ENCODE results near the gene MST1.

Gene MST1

DNA sequence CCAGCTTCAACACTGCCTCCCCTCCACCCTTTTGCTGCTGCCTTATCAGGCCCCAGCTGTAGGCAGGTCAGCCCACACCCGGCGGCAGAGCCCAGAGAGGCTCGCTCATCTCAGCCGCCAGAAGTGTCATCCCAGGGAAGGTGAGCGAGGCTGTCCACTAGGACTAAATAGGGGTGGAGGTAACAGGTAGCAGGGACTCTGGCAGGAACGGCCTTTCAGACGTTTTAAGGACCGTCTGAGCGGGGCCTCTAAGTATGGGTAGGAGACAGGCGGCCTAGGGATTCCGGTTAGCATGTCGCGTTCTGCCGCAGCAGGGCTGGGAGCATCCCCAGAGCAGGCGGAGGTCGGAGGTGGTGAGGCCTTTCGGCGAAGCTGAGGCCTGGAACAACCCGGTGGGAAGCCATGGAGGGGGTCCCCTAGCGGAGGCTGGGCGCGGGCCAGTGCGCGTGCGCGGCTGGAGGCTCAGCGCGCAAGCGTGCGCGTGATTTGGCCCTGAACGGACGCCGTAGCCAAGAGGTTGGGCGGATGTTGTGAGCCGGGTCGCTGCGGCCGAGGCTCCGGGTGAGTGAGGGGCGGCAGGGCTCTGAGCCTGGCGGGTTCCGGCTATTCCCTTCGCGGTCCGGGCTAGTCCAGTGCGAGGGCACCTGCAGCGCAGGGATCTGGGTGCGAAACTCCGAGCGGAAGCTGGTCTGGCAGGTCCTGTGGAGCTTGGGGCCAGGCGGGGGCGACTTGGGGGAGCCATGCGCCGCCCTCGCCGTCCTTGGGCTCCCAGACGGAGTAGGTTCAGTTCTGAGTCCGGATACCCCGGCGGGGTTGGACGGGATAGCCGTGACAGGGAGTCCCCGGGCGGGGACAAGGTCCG lies at the start of gene MST1, which contains the start of gene RNF123:
MST1 (minus strand) TSS at position 429 of the 862 bp plus-strand sequence. CDS start 783 bp downstream, outside the sequence.
RNF123 (plus strand) TSS at position 512 of the 862 bp plus-strand sequence. CDS start 1,609 bp downstream, outside the sequence.
- peak; percentile 77 for DNase-seq (ENCODE audit: low read depth, low spot score)

DNA sequence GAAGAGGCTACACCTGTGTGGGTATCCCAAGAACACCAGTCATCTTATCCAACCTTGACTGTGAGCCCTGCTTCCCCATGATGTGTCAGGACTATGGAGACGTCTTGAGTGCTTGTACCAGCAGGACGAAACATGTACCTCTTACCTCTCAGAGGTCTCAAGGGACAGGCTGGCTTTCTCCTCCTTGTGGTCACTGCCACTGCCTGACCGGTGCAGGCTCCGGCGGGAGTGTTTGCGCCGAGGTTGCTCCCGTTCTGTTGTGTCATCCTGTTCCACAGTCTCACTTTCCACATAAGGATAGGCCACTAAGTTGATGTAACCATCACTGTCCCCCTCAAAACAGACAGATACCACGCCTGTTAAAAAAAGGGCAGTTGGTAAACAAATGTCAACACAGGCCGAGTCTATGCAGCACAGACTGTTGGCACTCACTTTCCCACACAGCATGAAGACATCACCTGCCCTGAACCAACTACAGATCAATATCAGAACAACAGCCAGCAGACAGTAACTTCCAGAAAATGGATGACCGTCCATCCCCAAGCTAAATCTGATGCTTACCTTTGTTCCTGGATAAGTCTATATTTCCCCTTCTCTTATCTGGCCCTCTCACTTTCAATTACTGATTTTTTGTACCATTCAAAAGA lies 48.9 kb upstream of the MST1 start:
- no peak for DNase-seq (ENCODE audit: low read depth, low spot score)

DNA sequence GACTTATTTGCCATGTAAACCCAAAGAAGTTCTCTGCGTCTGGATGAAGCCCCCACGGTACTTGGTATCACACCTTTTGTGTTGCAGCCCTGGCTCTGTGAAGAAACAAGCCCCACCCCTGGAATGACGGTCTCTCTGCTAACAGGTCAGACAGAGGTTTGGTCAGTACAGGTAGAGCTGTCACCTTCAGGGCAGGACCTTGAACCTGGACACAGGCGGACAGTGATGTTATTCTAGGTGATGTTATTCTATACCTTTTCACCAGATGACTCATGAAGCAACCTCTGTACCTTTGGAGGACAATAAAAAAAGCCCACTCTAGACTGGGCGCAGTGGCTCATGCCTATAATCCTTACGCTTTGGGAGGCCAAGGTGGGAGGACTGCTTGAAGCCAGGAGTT lies 45.5 kb upstream of the MST1 start:
- DNase-seq (ENCODE audit: low read depth, low spot score) = no peak

DNA sequence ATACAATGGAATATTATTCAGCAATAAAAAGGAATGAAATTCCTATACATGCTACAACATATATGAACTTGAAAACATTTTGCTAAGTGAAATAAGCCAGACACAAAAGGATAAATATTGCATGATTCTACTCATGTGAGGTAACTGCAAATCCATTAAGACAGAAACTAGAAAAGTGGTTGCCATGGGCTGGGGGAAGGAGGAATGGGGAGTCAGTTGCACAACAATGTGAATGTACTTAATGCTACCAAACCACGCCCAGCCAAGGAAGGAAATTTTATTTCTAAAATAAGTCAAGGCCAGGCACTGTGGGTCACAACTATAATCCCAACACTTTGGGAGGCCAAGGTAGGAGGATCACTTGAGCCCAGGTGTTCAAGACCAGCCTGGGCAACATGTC lies 44.3 kb upstream of the MST1 start:
- no peak for DNase-seq (ENCODE audit: low read depth, low spot score)

DNA sequence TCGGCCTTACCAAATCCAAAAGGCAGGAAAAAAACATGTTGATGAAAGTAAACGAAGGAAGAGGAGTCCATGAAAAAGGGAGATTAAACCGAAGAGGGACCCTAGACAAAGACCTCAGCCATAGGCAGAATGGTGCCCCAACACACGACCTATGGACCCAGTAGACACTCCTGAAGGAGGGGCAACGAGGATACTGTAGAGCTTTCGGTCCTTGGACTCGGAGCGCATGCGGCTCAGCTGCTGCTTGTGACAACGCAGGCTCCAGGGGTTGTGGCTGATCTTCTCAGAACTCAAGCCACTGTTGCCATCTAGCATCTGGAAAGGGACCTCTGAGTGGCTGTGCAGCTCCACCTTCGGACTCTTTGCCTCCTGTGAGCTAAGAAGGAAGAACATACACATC lies 43.3 kb upstream of the MST1 start:
- DNase-seq (ENCODE audit: low read depth, low spot score) = no peak

DNA sequence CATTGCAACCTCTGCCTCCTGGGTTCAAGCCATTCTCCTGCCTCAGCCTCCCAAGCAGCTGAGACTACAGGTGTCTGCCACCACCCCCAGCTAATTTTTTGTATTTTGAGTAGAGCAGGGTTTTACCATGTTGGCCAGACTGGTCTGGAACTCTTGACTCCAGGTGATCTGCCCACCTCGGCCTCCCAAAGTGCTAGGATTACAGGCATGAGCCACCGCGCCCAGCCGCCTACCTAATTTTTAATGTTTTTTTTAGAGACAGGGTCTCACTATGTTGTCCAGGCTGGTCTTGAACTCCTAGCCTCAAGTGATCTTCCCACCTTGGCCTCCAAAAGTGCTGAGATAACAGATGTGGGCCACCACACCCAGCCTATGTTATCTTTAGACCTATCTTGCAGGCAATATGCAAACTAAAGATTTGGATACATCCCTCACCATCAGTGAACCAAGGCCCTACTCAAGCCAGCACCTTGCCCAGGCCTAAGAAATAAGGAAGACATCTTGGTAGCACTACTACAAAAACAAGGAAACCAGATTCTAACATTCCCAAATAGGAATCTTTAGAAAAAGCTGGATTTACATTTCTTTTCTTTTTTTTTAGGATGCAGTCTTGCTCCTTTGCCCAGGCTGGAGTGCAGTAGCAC lies 40.8 kb upstream of the MST1 start:
- DNase-seq (ENCODE audit: low read depth, low spot score) = no peak

DNA sequence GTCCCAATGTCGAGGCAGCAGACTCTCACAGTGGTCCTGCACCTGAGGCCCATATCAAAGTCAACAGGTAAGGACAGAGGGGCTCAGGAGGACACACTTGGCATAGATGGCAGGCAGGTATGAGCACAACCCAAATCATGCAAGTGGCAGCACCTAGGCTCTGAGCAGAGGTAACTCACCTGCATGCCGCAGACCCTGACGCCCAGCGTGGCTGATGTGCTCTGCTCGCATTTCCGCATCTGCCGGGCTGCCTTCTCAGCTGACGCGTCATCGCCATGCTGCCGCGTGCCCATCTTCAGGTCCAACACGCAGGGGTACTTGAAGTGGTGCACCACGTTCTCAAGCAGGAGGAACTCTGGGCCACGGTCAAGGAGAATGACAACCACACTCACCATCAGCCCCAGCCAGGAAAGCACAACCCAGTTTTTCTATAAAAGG lies 38.7 kb upstream of the MST1 start:
- no peak for DNase-seq (ENCODE audit: low read depth, low spot score)

DNA sequence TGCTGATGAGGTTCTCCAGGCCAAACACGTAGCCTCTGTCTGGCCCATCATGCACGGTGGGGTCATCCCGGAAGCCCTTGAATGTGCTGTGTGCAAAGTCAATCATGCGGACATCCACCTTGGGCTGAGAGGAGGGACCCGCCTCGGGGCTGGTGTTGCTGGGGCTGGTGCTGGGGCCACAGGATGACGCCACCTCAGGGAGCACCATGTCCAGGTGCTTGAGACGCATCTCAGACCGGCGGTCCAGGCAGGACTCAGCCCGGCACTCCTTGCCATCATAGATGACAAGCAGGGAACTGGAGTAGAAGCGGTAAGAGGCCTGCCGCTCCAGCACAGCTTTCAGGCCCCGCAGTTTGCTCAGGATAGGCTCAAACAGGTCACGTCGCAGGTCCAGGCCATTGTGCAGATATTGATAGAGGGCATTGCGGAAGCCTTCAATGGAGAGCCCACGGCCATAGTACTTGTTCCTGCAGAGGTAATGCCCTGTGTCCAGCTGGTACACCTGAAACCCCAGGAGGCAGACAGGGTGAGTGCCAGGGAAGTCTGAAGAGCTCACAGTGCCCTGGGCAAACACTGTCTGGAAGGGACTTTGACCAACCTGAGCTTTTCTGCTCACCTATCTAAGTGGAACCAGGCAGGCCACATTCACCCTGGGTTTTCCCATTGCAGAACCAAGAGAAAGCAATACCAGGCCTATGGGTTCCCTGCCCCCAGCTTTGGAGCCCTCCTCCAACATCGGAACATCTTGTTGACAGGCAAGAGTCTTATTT lies 38.1 kb upstream of the MST1 start:
- DNase-seq (ENCODE audit: low read depth, low spot score) = no peak

DNA sequence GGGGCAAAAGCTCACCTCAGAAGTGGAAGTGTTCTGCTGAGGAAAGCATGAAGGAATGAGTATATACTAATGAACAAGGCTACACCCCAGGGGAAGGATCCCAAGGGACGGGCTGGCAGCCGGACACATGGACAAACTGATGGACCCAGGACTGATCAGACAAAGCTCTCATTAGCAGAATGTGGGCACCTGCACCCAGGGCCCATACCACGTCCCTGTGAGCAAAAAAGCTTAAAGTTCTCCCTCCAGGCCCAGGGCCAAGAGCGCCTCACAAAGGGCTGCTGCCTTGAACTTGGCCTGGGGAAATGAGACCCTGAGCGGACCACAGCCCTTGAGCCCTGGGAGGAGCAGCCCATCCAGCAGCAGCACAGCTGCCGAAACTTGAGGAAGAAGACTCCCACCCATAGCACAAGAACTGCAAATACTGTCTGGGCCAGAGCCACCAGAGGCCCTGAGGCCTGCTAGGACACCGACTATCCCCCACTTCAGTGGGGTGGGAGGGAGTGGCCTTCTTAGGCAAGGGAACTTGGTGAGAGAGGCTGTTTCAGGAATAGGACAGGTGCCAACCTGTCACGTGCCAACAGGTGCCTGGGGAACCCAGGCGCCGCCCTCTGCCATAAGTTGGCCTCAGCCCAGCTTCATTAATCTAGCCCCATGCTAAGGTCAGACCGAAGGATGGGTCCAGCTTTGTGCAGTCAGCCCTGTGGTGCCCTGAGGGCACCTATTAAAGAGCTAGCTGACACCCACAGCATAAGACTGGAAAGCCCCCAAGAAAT lies 36.8 kb upstream of the MST1 start:
- no peak for DNase-seq (ENCODE audit: low read depth, low spot score)

DNA sequence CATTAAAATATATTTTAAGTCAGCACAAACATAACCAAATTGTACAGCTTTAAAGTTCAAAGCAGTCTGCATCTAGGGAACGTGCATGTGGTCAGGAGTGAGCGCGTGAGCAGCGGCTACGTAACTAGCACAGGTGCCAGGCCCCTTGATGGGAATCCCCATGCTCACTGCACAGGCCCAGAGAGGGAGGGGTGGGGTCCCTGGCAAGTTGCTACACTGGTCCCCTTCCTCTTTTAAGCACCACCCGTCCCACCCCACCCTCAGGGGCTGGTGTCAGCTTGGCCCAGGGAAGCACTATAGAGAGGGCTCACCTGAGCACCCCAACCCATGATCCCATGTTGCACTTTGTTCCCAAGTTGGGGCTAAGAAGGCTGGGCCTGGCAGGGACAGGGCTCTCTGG lies 35.3 kb upstream of the MST1 start:
- no peak for DNase-seq (ENCODE audit: low read depth, low spot score)

DNA sequence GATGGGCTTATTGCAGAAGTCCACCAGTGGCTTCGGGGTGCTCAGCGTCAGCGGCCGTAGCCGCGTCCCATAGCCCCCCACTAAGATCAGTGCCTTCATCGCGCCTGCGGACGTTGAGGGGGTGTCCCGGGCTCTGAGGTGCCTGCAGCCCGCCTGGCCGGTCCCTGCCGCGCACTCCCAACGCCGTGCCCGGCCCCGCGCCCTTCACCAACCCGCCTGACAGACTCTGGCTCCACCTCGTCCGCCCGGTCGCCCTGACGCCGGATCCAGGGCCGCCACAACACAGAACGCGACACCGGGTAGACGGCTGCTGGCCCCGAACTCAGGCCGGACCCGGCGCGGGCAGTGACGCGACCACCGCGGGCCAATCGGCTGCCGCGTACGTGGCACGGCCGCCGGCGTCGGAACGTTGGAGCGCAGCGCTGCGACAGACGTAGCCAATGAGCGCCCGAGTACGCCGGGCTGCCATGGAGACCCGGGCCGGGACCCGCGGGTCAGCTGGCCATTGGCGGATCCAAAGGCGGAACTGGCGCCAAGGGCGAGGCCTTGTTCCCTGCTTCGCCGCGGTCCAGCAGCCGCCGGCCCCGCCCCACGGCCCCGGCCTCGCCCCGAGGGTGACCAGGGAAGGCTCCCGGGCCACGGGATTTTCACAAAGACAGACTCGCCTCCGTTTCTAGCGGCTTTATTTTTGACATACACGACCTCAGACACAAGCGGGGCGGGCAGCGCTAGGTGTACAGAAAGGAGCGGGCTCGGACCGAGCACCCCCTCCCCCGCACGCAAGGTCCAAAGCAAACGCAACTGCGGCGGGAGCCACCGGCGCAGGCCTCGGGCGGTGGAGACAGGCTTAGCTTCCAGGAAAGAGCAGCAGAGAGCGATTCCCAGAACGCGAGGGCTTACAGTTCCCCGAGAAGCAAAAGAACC lies 34.6 kb upstream of the MST1 start, which contains the start of gene GMPPB:
GMPPB (minus strand) TSS at position 324 of the 924 bp plus-strand sequence; CDS start at position 99, 225 bp downstream.
- DNase-seq (ENCODE audit: low read depth, low spot score) = peak; percentile 79

DNA sequence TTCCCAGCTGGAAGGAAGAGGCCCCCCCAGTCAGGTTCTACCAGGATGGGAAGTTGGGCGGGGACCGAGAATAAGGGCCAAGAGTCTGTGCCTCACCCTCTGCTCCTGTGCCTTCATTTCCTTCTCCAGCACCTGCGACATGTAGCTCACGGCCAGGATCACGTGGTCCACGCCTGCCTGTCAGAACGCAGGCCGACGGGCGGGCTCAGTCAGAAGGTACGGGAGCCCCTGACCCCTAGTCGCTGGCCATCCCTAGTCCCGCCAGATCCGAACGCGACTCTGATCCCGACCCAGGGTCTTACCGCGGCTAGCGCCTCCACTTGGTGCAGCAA lies 34.0 kb upstream of the MST1 start:
- DNase-seq (ENCODE audit: low read depth, low spot score) = no peak

DNA sequence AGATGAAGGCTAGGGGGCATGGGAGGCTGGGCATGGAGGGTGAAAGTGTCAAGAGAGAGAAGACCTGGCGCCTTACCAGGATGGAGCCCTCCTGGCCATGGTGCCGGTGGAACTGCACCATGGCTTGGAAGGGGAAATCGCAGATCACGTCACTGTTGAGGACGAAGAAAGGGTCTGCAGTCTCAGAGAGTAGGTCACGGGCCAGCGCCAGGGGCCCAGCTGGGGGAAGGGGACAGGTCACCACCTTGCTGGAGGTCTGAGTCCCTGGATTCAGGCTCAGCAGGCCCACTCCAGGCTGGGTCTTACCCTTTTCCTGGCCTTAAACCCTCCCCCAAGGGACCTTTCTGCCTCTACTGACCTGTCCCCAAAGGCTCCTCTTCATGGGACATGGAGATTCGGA lies 33.6 kb upstream of the MST1 start:
- no peak for DNase-seq (ENCODE audit: low read depth, low spot score)

DNA sequence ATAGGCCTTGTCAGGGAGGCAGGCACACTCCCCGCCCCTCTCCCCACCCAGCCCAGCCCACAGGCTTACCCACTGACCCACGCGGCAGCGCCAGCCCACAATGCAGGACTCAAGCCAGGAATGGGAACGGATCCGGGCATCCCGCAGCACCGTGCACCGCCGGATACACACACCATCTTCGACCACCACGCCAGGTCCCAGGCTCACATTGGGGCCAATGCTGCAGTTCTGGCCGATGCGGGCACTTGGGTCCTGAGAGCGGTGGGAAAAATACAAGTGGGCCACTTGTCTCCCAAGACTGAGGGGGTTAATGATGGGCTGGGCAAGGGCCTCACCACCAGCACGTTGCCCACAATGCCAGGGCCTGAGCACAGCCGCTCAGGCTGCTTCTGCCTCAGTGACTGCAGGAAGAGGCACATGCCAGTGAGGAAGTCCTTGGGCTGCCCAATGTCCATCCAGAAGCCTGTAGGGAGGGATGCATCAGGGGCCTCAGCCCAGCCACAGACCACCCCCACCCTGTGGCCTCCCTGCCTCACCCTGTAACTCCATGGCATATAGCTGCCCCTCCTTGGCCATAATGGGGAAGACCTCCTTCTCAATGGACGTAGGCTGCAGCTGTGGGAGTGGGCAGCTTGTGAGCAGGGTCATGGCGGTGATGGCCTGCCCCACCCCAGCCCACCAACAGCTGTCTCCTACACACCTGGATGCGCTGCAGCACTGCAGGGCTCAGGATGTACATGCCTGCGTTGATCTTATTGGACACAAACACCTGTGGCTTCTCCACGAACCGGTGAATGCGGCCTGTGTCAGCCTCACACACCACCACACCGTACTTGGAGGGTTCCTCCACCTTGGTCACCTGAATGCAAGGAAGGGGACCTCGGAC lies 32.9 kb upstream of the MST1 start:
- no peak for DNase-seq (ENCODE audit: low read depth, low spot score)

DNA sequence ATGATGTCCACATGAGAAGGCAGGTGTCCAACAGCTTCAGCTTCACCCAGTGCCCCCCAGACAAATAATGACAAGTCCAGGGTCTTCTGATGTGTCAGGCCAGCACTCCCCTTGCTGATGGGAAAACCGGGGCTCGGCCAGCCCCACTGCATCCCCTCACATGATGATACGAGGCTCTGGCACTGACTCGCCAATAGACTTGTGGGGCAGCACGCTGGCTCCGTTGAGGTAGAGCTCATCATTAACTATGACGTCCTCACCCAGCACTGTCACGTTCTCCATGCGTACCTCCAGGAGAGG lies 32.3 kb upstream of the MST1 start:
- DNase-seq (ENCODE audit: low read depth, low spot score) = no peak

DNA sequence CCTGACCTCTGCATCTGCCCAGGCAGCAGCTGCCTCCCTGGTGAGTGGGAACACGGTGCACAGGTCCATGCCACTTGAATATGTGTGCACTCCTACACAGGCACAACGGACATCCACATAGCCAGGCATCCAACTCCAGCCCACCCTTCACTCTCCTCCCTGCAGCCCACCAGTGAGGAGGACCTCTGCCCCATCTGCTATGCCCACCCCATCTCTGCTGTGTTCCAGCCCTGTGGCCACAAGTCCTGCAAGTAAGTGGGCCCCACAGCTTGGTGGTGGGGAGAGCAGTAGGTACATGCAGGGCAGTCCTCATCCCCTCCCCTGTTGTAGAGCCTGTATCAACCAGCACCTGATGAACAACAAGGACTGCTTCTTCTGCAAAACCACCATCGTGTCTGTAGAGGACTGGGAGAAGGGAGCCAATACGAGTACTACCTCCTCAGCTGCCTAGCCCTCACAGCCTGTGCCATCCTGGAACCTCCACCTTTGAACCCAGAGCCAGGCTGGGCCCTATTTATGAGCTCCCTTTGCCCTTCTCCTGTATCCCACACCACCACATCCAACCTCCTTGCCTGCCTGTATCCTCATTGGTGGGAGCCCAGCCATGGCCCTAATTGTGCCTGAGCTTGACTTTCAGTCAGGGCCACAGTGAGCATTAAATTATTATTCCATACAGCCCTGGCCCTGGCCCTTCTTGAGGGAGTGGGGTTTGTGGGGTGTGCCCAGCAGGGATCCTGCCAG lies 31.8 kb upstream of the MST1 start:
- no peak for DNase-seq (ENCODE audit: low read depth, low spot score)

DNA sequence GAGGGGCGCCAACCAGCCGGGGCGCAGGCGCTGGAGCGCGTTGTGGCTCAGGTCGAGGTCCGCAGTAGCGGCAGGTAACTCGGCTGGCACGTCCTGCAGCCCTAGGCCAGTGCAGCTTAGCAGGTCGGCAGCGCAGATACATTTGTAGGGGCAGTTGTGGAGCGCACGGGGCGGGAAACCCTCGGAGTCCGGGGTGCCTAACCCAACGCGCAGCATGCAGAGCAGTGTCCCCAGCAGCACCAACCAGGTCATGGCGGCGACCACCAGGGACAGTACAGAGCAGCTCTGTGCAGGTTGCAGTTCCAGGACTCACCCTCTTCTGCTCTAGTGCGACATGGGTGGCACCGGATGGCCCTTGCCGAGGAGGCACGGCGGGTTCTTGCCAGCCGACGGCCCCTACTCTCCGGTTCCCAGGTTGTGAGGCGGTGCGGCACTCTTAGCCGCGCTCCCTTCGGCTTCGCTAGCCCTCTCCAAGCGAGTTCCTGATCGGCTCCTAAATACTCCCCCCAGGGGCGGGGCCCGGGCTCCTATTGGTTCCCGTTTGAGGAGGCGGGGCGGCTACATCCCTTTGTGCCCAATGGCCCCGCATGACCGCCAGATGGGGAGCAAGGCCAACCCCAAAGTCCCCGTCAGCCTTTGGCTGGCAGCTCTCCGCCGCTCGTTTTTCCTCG lies 30.1 kb upstream of the MST1 start, which contains the start of gene AMIGO3:
AMIGO3 (minus strand) TSS at position 471 of the 671 bp plus-strand sequence; CDS start at position 252, 219 bp downstream.
- DNase-seq (ENCODE audit: low read depth, low spot score) = peak; percentile 81

DNA sequence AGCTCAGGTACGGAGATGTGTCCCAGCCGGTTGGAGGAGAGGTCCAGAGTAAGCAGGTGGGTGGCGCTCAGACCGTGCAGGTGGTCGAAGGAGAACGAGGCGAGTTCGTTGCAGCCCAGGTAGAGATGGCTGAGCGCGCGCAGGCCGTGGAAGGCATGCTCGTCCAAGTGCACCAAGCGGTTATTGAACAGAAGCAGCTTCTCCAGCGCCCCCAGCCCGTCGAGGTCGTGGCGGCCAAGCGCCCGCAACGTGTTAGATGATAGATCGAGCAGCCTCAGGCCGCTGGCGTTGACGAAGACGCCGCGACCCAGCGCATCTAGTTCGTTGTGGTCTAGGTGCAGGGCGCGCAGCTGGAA lies 29.6 kb upstream of the MST1 start:
- DNase-seq (ENCODE audit: low read depth, low spot score) = no peak

Data from activated naive CD8-positive, alpha-beta T cell treated with anti-CD3 and anti-CD28 coated beads, Interleukin-2, amount 50 U/mL, for 16 hours (primary cell).